ENCODE data around the gene PSMD4. TPM values are rescaled to one million over a fixed set of nuclear protein-coding genes. Genes with fewer than 3 reads are reported as not detected.

The PSMD4 gene
- polyA plus RNA-seq, 1 donor = 116 TPM

GRCh38 chr1:151294742-151295462 lies 40.4 kb downstream of the PSMD4 start:
- DNase-seq (ENCODE audit: low read depth) = no peak

GRCh38 chr1:151309811-151310323 lies 55.3 kb downstream of the PSMD4 start:
- DNase-seq (ENCODE audit: low read depth) = no peak

GRCh38 chr1:151311011-151311410 lies 56.5 kb downstream of the PSMD4 start:
- DNase-seq (ENCODE audit: low read depth) = no peak

GRCh38 chr1:151311589-151312331 lies 57.2 kb downstream of the PSMD4 start:
- DNase-seq (ENCODE audit: low read depth) = no peak

- DNase-seq (ENCODE audit: low read depth) = no peak
Measured at GRCh38 chr1:151312411-151312810, 57.9 kb downstream of the PSMD4 start.

GRCh38 chr1:151312826-151313225 lies 58.3 kb downstream of the PSMD4 start:
- DNase-seq (ENCODE audit: low read depth) = no peak

- no peak for DNase-seq (ENCODE audit: low read depth)
Measured at GRCh38 chr1:151313501-151313900, 59.0 kb downstream of the PSMD4 start.

- peak; percentile 40 for DNase-seq (ENCODE audit: low read depth)
Measured at GRCh38 chr1:151314137-151314875, 59.8 kb downstream of the PSMD4 start.

- no peak for DNase-seq (ENCODE audit: low read depth)
Measured at GRCh38 chr1:151315565-151316235, 61.2 kb downstream of the PSMD4 start.

Other genes with a start within 250 kb of the PSMD4 start
- 17.7 TPM for gene MINDY1, start 247.8 kb upstream of the PSMD4 start, polyA plus RNA-seq (ENCODE audit: insufficient read length)
- gene PRUNE1, start 246.3 kb upstream of the PSMD4 start, polyA plus RNA-seq (ENCODE audit: insufficient read length) = 25.1 TPM
- 0.70 TPM for gene BNIPL, start 218.1 kb upstream of the PSMD4 start, polyA plus RNA-seq (ENCODE audit: insufficient read length)
- gene C1orf56, start 207.0 kb upstream of the PSMD4 start, polyA plus RNA-seq (ENCODE audit: insufficient read length) = 6.5 TPM
- 53.3 TPM for gene CDC42SE1, start 195.1 kb upstream of the PSMD4 start, polyA plus RNA-seq (ENCODE audit: insufficient read length)
- gene MLLT11, start 194.3 kb upstream of the PSMD4 start, polyA plus RNA-seq (ENCODE audit: insufficient read length) = 10.4 TPM
- gene GABPB2, start 184.0 kb upstream of the PSMD4 start, polyA plus RNA-seq (ENCODE audit: insufficient read length) = 5.2 TPM
- 97.0 TPM for gene SEMA6C, start 108.1 kb upstream of the PSMD4 start, polyA plus RNA-seq (ENCODE audit: insufficient read length)
- 1.7 TPM for gene TNFAIP8L2, start 98.1 kb upstream of the PSMD4 start, polyA plus RNA-seq (ENCODE audit: insufficient read length)
- gene LYSMD1, start 88.8 kb upstream of the PSMD4 start, polyA plus RNA-seq (ENCODE audit: insufficient read length) = 12.2 TPM
- 40.0 TPM for gene SCNM1, start 88.6 kb upstream of the PSMD4 start, polyA plus RNA-seq (ENCODE audit: insufficient read length)
- gene TMOD4, start 78.8 kb upstream of the PSMD4 start, polyA plus RNA-seq (ENCODE audit: insufficient read length) = 43.2 TPM
- gene VPS72, start 64.5 kb upstream of the PSMD4 start, polyA plus RNA-seq (ENCODE audit: insufficient read length) = 46.7 TPM
- gene PIP5K1A, start 56.2 kb upstream of the PSMD4 start, polyA plus RNA-seq (ENCODE audit: insufficient read length) = 36.6 TPM
- 11.9 TPM for gene ZNF687, start 27.6 kb downstream of the PSMD4 start, polyA plus RNA-seq (ENCODE audit: insufficient read length)
- gene PI4KB, start 72.7 kb downstream of the PSMD4 start, polyA plus RNA-seq (ENCODE audit: insufficient read length) = 54.9 TPM
- gene RFX5, start 92.5 kb downstream of the PSMD4 start, polyA plus RNA-seq (ENCODE audit: insufficient read length) = 23.0 TPM
- gene SELENBP1, start 118.0 kb downstream of the PSMD4 start, polyA plus RNA-seq (ENCODE audit: insufficient read length) = 30.4 TPM
- 156 TPM for gene PSMB4, start 144.8 kb downstream of the PSMD4 start, polyA plus RNA-seq (ENCODE audit: insufficient read length)
- gene POGZ, start 204.8 kb downstream of the PSMD4 start, polyA plus RNA-seq (ENCODE audit: insufficient read length) = 62.7 TPM

All from forelimb muscle (tissue), 1 donor.